DND-41 (cell line): ENCODE measurements around the gene TDRD9.

Source experiments
- ATAC-seq: fragments of 200-7000 bp; cut with Tn5 transposase; 3 replicates; pipeline ENCODE4 v1.9.1; 2021; ENCODE audit warnings: low read depth; ENCODE audit not compliant: insufficient read depth
- DNase-seq: peaks from one replicate; pipeline ENCODE4 v3.0.0-alpha.2; 2020
- H2AFZ ChIP-seq: 2 replicates; pipeline ENCODE4 v1.6.0; 2012; ENCODE audit warnings: low read depth, low read length
- H3K27ac ChIP-seq: 2 replicates; pipeline ENCODE4 v1.5.1; 2012; ENCODE audit warnings: low read length, inconsistent platforms
- H3K27me3 ChIP-seq: fragments of 200-600 bp; sonication (generic); 2 replicates; pipeline ENCODE4 v1.6.0; 2012; ENCODE audit warnings: low read length, mild to moderate bottlenecking, inconsistent platforms; ENCODE audit not compliant: insufficient read depth, poor library complexity
- H3K36me3 ChIP-seq: 2 replicates; pipeline ENCODE4 v1.5.1; 2012; ENCODE audit warnings: low read length, inconsistent platforms; ENCODE audit not compliant: insufficient read depth
- H3K4me1 ChIP-seq: 2 replicates; pipeline ENCODE4 v1.5.1; 2012; ENCODE audit warnings: mild to moderate bottlenecking, low read length; ENCODE audit not compliant: insufficient read depth
- H3K4me2 ChIP-seq: 2 replicates; pipeline ENCODE4 v1.6.0; 2012; ENCODE audit warnings: mild to moderate bottlenecking, moderate library complexity, low read length, inconsistent platforms; ENCODE audit not compliant: insufficient read depth
- H3K4me3 ChIP-seq, 2 experiments: fragments of 200-600 bp in 1 of 2; shearing (Covaris generic) in 1 of 2; 2 replicates each; pipeline ENCODE4 v1.5.1; 2012 to 2016; ENCODE audit warnings: inconsistent platforms in 2 of 2, low read length in 2 of 2, mild to moderate bottlenecking in 2 of 2, low read depth in 1 of 2, moderate library complexity in 1 of 2
- H3K79me2 ChIP-seq: 2 replicates; pipeline ENCODE4 v1.6.0; 2012; ENCODE audit warnings: low read length, inconsistent platforms; ENCODE audit not compliant: insufficient read depth
- H3K9ac ChIP-seq: 2 replicates; pipeline ENCODE4 v1.6.0; 2012; ENCODE audit warnings: low read depth, mild to moderate bottlenecking, inconsistent platforms, low read length, moderate library complexity
- H3K9me3 ChIP-seq: 2 replicates; pipeline ENCODE4 v1.5.1; 2012; ENCODE audit warnings: low read length, moderate library complexity, mild to moderate bottlenecking, inconsistent platforms; ENCODE audit not compliant: insufficient read depth, severe bottlenecking
- H4K20me1 ChIP-seq: 2 replicates; pipeline ENCODE4 v1.6.0; 2012; ENCODE audit warnings: low read length; ENCODE audit not compliant: insufficient read depth
- EZH2 ChIP-seq: IDR thresholded peaks from 3 replicates; pipeline ENCODE4 v1.6.1; 2012; ENCODE audit warnings: borderline replicate concordance, low read depth, mild to moderate bottlenecking, moderate library complexity, low read length, inconsistent platforms; ENCODE audit not compliant: severe bottlenecking
- TF ChIP-seq, protein P1 (sequence below): IDR thresholded peaks from 2 replicates; pipeline ENCODE4 v1.5.1; 2012; ENCODE audit warnings: borderline replicate concordance, low read length, moderate library complexity, mild to moderate bottlenecking; ENCODE audit not compliant: poor library complexity, severe bottlenecking; ENCODE audit errors: extremely low read depth

Gene TDRD9

DNA sequence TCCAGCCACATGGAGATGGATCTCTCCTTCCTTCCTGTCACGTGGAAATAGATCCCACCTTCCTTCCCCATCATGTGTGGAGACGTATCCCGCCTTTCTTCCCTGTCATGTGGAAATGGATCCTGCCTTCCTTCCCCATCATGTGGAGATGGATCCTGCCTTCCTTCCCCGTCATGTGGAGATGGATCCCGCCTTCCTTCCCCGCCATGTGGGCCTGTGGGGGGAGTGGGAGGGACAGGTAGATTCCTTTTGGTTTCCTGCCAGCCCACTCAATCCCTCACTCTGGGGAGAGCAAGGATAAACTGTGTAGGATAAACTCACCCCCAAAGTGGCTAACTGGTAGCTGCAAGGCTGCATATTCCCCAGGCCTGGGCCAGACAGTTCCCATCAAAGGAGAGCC, 31.7 kb upstream of the TDRD9 start:
- Histone ChIP-seq H2AFZ (no peak overlapping the region), H3K9ac (no peak overlapping the region), H3K36me3 (no peaks in the 10 kb centered on the region), H3K9me3 (no peaks in the 10 kb centered on the region), H3K4me3 (no peak overlapping the region), H3K4me1 (no peaks in the 10 kb centered on the region), H3K79me2 (no peaks in the 10 kb centered on the region), H3K27me3 (no peaks in the 10 kb centered on the region), H4K20me1 (no peaks in the 10 kb centered on the region), H3K4me2 (no peak overlapping the region), H3K27ac (no peak overlapping the region)
- DNase-seq (no peak), ATAC-seq (no peak)
- no peak for TF ChIP-seq EZH2
- TF ChIP-seq, protein P1, sequence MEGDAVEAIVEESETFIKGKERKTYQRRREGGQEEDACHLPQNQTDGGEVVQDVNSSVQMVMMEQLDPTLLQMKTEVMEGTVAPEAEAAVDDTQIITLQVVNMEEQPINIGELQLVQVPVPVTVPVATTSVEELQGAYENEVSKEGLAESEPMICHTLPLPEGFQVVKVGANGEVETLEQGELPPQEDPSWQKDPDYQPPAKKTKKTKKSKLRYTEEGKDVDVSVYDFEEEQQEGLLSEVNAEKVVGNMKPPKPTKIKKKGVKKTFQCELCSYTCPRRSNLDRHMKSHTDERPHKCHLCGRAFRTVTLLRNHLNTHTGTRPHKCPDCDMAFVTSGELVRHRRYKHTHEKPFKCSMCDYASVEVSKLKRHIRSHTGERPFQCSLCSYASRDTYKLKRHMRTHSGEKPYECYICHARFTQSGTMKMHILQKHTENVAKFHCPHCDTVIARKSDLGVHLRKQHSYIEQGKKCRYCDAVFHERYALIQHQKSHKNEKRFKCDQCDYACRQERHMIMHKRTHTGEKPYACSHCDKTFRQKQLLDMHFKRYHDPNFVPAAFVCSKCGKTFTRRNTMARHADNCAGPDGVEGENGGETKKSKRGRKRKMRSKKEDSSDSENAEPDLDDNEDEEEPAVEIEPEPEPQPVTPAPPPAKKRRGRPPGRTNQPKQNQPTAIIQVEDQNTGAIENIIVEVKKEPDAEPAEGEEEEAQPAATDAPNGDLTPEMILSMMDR, result no peak

DNA sequence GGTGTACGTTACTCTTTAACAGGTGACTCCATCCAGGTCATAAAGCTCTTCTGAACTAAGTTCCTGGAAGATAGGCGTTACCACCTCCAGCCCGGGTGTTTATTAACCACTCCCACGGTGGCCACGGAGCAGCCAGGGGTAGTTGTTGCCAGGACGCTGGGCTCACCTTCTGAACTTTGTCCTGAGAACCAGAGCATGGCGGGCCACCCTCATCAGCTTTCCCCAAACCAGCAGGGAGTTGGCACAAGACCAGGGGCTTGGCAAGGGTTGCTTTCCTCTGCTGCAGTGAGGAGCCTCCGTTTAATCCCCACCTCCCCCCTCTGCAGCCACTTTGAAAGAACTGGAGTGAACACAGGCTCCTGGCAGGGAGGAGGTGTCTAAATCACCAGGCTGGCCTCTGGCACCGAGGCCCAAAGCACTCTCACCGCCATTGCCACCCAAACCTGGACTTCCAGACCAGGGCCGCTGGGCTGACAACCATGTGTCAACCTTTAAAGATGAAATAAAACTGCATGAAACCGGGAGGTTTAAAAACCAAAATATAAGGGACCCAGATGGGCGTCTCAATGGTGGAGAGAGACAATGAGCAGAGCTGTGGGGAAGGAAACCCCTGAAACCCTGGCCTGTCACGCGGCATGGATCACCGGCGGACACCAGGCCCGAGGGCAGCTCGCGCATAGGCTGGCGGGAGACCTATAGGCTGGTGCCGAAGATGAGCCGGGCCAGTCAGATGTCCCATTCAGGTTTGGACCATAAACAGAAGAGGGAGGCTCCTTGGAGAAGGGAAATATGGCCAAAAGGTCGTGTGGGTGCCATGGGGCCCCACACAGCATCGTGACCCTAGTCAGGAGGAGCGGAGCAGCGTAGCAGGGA, 30.9 kb upstream of the TDRD9 start:
- no peak overlapping the region for H3K4me2 ChIP-seq

DNA sequence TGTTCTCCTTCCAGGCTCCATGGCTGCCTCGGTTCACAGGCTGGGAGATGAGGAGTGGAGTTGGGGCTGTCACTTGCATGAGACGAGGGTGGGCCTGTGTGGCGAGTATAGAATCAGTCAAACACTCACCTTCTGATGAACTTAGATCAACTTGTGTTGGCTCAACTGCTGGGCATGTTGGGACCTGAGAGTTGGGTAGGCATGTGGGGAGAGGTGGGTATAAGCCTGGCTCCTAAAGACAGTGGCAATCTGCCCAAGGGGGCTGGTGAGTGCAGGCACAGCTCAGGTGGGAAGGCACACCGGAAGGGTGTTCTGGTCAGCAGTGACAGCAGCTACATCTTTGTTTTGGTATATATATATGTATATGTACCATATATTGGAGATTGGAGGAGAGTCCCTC, 30.1 kb upstream of the TDRD9 start:
- TF ChIP-seq, protein P1, result no peak
- no peak for TF ChIP-seq EZH2
- Histone ChIP-seq H3K36me3 (no peaks in the 10 kb centered on the region), H3K27ac (no peak overlapping the region), H3K9me3 (no peaks in the 10 kb centered on the region), H3K79me2 (no peaks in the 10 kb centered on the region), H3K27me3 (no peaks in the 10 kb centered on the region), H2AFZ (no peak overlapping the region), H3K4me1 (no peaks in the 10 kb centered on the region), H3K4me2 (no peak overlapping the region), H4K20me1 (no peaks in the 10 kb centered on the region), H3K4me3 (no peak overlapping the region), H3K9ac (no peak overlapping the region)
- DNase-seq, result no peak
- no peak for ATAC-seq

More for the DNA sequence above, 30.9 kb upstream of the TDRD9 start:
- no peak for ATAC-seq
- Histone ChIP-seq H3K27me3 (no peaks in the 10 kb centered on the region), H3K36me3 (no peaks in the 10 kb centered on the region), H3K4me1 (no peaks in the 10 kb centered on the region), H3K27ac (no peak overlapping the region), H3K4me3 (no peak overlapping the region), H3K9ac (no peak overlapping the region), H2AFZ (no peak overlapping the region), H4K20me1 (no peaks in the 10 kb centered on the region), H3K9me3 (no peaks in the 10 kb centered on the region), H3K79me2 (no peaks in the 10 kb centered on the region)
- no peak for DNase-seq
- no peak for TF ChIP-seq EZH2
- TF ChIP-seq, protein P1, result no peak
